ENCODE results near the gene CCSER2.

GRCh38 chr10:84525120-84525806 is 196.9 kb downstream of the CCSER2 start:
- TF ChIP-seq CTCF (conservative IDR thresholded peaks at IDR 0.05; ENCODE audit: low read length) (no peak), EZH2phosphoT487 (IDR thresholded peaks at IDR 0.05; ENCODE audit: borderline replicate concordance) (no peak)

Data from Loucy (cell line).